ENCODE data around the gene PRR16.

DNA sequence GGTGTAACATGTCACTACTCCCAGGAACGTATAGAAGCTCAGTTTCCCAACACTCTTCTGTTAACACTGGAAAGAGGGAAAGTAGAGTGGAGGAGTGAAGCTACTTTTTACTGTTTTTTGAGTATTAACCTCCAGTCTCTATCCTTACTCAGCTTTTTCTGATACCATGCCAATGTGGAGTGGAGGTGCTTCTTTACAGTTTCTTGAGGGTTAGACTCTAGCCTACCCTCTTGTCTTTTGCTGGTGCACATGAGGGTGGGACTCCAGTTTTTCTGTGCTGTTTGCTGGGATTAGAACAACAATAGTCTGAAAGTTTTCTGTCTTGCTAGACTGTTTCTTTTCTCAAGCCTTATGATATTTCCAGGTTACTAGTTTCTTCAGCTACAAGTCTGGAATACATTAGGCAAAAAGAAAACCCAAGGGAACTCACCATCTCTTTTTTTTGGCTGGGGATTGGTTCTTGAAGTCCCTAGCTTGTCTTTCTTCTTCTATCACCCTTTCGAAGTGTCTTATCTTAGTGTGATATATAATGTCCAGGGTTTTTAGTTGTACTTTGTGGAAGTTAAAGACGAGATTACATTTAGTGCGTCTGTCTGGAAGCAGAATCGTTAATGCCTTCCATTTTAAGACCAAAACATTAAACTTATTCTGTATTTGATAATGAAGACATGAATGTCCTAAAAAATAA, 35.9 kb downstream of the PRR16 start:
- TF ChIP-seq, protein P1, sequence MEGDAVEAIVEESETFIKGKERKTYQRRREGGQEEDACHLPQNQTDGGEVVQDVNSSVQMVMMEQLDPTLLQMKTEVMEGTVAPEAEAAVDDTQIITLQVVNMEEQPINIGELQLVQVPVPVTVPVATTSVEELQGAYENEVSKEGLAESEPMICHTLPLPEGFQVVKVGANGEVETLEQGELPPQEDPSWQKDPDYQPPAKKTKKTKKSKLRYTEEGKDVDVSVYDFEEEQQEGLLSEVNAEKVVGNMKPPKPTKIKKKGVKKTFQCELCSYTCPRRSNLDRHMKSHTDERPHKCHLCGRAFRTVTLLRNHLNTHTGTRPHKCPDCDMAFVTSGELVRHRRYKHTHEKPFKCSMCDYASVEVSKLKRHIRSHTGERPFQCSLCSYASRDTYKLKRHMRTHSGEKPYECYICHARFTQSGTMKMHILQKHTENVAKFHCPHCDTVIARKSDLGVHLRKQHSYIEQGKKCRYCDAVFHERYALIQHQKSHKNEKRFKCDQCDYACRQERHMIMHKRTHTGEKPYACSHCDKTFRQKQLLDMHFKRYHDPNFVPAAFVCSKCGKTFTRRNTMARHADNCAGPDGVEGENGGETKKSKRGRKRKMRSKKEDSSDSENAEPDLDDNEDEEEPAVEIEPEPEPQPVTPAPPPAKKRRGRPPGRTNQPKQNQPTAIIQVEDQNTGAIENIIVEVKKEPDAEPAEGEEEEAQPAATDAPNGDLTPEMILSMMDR (IDR thresholded peaks at IDR 0.05): no peak
- TF ChIP-seq POLR2A (IDR thresholded peaks at IDR 0.05): no peak

All from lower leg skin (tissue), 3 donors.